NCI-H2029 treated with DMSO at 0.1 percent for 48 hours (cell line): ENCODE results near the gene ALK.

Source experiments
- DNase-seq: peaks from one replicate; lab custom pipeline; 2025; lab: John Stamatoyannopoulos, UW

The ALK gene

GRCh38 chr2:29400930-29401653 is 520.3 kb downstream of the ALK start:
- DNase-seq: no peak

GRCh38 chr2:29398384-29399237 is 522.8 kb downstream of the ALK start:
- no peak for DNase-seq

- no peak for DNase-seq
These were observed 523.7 kb downstream of the ALK start for GRCh38 chr2:29397713-29398112.

- no peak for DNase-seq
These were observed 524.3 kb downstream of the ALK start for GRCh38 chr2:29397039-29397438.

GRCh38 chr2:29394981-29395350 is 526.4 kb downstream of the ALK start:
- no peak for DNase-seq

GRCh38 chr2:29394311-29394980 is 526.9 kb downstream of the ALK start:
- DNase-seq: no peak

- no peak for DNase-seq
These were observed 527.7 kb downstream of the ALK start for GRCh38 chr2:29393676-29394075.

- no peak for DNase-seq
These were observed 528.6 kb downstream of the ALK start for GRCh38 chr2:29392774-29393173.

- no peak for DNase-seq
These were observed 531.2 kb downstream of the ALK start for GRCh38 chr2:29390136-29390535.

- DNase-seq: no peak
These were observed 531.7 kb downstream of the ALK start for GRCh38 chr2:29389686-29390085.

- DNase-seq: no peak
These were observed 533.3 kb downstream of the ALK start for GRCh38 chr2:29388071-29388470.

GRCh38 chr2:29382486-29382885 is 538.9 kb downstream of the ALK start:
- DNase-seq: no peak

GRCh38 chr2:29377788-29378187 is 543.6 kb downstream of the ALK start:
- DNase-seq: no peak

- DNase-seq: no peak
These were observed 544.8 kb downstream of the ALK start for GRCh38 chr2:29376541-29376940.

- DNase-seq: no peak
These were observed 545.5 kb downstream of the ALK start for GRCh38 chr2:29375843-29376242.

GRCh38 chr2:29374823-29375222 is 546.6 kb downstream of the ALK start:
- peak; percentile 12 for DNase-seq

- DNase-seq: no peak
These were observed 547.5 kb downstream of the ALK start for GRCh38 chr2:29373870-29374269.

- DNase-seq: no peak
These were observed 549.2 kb downstream of the ALK start for GRCh38 chr2:29372185-29372584.

- no peak for DNase-seq
These were observed 550.7 kb downstream of the ALK start for GRCh38 chr2:29370581-29371125.

GRCh38 chr2:29370173-29370572 is 551.2 kb downstream of the ALK start:
- no peak for DNase-seq

GRCh38 chr2:29368659-29369040 is 552.7 kb downstream of the ALK start:
- no peak for DNase-seq

GRCh38 chr2:29367986-29368658 is 553.3 kb downstream of the ALK start:
- DNase-seq: no peak
